PC-9 (cell line): Measurements from ENCODE around the gene CAPZA2.

Experiments used
- EZH2 ChIP-seq: fragments of 200-600 bp; sonication (generic); IDR thresholded peaks from 2 replicates; pipeline ENCODE4 v1.8.0; 2017; ENCODE audit warnings: antibody characterized with exemption, low read depth
- TF ChIP-seq, protein P1 (sequence below): fragments of 200-600 bp; sonication (generic); conservative IDR thresholded peaks from 2 replicates; pipeline ENCODE4 v1.6.1; 2017; ENCODE audit warnings: mixed run types, antibody characterized with exemption, mild to moderate bottlenecking, moderate library complexity

DNA sequence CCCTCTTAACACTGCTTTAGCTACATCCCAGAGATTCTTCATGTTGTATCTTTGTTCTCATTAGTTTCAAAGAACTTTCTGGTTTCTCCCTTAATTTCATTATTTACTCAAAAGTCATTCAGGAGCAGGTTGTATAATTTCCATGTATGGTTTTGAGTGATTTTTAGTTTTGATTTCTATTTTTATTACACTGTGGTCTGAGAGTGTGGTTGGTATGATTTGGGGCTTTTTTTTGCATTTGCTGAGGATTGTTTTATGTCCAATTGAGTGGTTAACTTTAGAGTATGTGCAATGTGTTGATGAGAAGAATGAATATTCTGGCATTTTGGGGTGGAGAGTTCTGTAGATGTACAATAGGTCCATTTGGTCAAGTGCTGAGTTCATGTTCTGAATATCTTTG, 37.9 kb upstream of the CAPZA2 start:
- TF ChIP-seq, protein P1, sequence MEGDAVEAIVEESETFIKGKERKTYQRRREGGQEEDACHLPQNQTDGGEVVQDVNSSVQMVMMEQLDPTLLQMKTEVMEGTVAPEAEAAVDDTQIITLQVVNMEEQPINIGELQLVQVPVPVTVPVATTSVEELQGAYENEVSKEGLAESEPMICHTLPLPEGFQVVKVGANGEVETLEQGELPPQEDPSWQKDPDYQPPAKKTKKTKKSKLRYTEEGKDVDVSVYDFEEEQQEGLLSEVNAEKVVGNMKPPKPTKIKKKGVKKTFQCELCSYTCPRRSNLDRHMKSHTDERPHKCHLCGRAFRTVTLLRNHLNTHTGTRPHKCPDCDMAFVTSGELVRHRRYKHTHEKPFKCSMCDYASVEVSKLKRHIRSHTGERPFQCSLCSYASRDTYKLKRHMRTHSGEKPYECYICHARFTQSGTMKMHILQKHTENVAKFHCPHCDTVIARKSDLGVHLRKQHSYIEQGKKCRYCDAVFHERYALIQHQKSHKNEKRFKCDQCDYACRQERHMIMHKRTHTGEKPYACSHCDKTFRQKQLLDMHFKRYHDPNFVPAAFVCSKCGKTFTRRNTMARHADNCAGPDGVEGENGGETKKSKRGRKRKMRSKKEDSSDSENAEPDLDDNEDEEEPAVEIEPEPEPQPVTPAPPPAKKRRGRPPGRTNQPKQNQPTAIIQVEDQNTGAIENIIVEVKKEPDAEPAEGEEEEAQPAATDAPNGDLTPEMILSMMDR, result no peak
- TF ChIP-seq EZH2, result no peak
